C4-2B (cell line): Measurements from ENCODE around the gene FUOM.

ENCODE experiments used
- H3K27ac ChIP-seq: fragments of 450-650 bp; 2 replicates; pipeline ENCODE4 v1.5.1; 2017
- ZFX ChIP-seq: fragments of 450-650 bp; IDR thresholded peaks from 2 replicates; pipeline ENCODE4 v1.6.1; 2017
- TF ChIP-seq, protein P1 (sequence below): fragments of 450-650 bp; conservative IDR thresholded peaks from 2 replicates; pipeline ENCODE4 v1.5.1; 2017; ENCODE audit warnings: mild to moderate bottlenecking

FUOM gene

DNA sequence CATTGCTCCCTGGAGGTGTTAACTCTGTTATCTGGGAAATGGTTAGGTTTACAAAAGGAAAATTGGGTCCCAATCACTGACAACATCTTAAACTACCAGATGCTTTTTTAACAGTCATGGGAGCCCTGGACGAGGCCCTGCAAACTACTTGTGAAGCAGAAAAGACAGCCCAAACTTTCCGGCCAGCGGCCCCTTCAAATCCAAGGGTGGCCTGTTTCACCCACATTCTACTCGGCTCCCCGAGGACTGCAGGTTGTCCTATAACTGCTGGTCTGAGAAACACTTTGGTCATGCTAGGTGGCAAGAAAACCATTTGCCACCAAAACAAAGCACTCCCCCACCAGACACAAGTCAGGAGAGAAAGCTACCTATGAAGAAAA, 51.7 kb downstream of the FUOM start:
- no peak overlapping the region for H3K27ac ChIP-seq
- TF ChIP-seq, protein P1, sequence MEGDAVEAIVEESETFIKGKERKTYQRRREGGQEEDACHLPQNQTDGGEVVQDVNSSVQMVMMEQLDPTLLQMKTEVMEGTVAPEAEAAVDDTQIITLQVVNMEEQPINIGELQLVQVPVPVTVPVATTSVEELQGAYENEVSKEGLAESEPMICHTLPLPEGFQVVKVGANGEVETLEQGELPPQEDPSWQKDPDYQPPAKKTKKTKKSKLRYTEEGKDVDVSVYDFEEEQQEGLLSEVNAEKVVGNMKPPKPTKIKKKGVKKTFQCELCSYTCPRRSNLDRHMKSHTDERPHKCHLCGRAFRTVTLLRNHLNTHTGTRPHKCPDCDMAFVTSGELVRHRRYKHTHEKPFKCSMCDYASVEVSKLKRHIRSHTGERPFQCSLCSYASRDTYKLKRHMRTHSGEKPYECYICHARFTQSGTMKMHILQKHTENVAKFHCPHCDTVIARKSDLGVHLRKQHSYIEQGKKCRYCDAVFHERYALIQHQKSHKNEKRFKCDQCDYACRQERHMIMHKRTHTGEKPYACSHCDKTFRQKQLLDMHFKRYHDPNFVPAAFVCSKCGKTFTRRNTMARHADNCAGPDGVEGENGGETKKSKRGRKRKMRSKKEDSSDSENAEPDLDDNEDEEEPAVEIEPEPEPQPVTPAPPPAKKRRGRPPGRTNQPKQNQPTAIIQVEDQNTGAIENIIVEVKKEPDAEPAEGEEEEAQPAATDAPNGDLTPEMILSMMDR: no peak
- TF ChIP-seq ZFX: no peak
